DOHH2 (cell line): ENCODE data around the gene WWOX.

Experiments
- CTCF ChIP-seq: fragments of 200-600 bp; sonication (generic); IDR thresholded peaks from one replicate; pipeline ENCODE4 v1.5.1; 2014; ENCODE audit warnings: antibody characterized with exemption, mild to moderate bottlenecking, low read depth, low read length; ENCODE audit not compliant: poor library complexity, severe bottlenecking
- EZH2phosphoT487 ChIP-seq: fragments of 200-600 bp; sonication (generic); IDR thresholded peaks from 2 replicates; pipeline ENCODE4 v1.6.1; 2017; ENCODE audit warnings: borderline replicate concordance, mild to moderate bottlenecking, antibody characterized with exemption, low read length, moderate library complexity, mixed read lengths

GRCh38 chr16:79192904-79193303 is 1093.5 kb downstream of the WWOX start:
- TF ChIP-seq CTCF (no peak), EZH2phosphoT487 (no peak)
